Measurements from ENCODE around the gene DCT.
"Not testable (repeated sequence)": the region's sequence is repeated elsewhere in the genome, so short reads cannot be mapped to it uniquely, and the experiment has no call there.

Gene DCT

DNA sequence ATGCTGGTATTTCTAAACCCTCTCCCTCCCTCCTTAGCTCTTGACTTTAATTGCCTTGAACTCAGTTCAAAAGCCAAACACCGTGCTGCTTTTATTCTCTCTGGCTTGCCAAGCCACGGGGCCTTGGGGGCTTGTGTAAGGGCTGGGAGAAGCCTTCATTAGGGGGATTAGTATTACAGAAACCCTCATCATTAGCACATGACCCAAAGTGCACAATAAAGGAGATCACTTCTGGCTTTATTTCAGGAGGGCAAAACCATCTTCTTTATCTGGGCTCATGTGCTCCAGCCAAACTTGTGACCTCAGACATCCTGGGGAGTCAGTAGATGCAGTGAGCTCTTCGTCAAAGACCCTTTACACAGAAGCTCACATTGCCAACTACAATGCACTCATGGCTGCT lies at the start of gene DCT:
Gene DCT, minus strand, starts transcription at position 67 of the 400 bp plus-strand sequence. CDS start 427 bp downstream, outside the sequence.
- no peak for DNase-seq (ENCODE audit: low read depth)

DNA sequence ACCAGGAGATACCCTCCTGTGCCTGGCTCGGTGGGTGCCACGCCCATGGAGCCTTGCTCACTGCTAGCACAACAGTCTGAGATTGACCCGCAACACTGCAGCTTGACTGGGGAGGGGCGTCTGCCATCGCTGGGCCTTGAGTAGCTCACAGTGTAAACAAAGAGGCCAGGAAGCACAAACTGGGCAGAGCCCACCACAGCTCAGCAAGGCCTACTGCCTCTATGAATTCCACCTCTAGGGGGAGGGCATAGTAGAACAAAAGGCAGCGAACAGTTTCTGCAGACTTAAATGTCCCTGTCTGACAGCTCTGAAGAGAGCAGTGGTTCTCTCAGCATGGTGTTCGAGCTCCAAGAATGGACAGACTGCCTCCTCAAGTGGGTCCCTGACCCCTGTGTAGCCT lies 47.5 kb upstream of the DCT start:
- not testable (repeated sequence) for DNase-seq (ENCODE audit: low read depth)

DNA sequence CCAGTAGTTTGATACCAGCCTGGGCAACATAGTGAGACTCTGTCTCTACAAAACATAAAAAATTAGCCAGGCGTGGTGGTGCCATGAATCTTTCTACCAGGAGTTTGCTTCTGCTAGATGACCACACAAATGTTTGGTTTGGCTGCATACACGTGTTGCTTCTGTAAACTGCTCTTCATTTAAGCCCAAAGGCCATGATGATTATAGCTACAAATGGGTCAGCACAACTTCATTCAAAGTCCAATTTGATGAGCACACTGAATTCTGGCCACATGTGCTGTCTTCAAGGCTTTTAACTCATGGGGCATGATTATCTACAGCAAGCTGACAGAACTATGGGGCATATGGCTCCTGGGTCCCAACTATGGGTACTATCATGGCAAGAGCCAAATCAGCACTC lies 46.3 kb upstream of the DCT start:
- no peak for DNase-seq (ENCODE audit: low read depth)

DNA sequence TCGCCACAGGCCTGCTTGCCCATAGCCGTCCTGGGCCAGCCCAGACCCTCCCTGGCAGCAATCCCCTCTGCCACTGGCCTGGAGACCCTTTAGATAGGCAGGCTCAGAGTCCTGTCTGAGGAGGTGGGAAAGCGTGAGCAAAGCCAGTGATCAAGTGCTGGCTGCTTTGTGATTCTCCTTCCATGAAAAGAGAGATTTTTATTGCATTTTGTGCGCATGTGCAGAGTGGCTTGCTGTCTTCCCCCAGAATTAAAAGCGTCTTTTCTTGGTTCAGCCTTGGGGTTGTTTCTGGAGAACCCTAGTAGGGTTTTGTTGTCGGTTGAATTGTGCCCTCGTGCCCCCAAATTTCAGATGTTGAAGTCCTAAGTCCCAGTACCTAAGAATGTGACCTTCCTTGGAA lies 44.9 kb upstream of the DCT start:
- DNase-seq (ENCODE audit: low read depth), result no peak

DNA sequence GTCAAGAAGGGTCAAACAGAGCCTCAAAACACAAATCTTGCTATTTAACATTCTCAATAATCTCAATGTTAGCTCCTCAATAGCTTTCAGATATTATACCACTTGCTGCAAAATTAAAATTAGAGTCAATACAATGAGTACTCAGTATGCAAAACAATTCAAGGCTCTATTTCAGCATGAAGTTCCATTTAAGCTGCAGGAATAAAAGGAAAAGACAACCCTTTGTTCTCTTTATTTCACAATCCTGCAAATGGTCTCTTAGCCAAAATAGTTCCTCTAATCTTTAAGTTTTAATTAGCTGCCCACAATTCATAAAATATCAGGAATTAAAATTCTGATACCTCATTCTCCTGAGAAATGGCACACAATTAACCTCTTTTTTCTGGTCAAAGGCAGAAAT lies 40.5 kb upstream of the DCT start:
- no peak for DNase-seq (ENCODE audit: low read depth)

DNA sequence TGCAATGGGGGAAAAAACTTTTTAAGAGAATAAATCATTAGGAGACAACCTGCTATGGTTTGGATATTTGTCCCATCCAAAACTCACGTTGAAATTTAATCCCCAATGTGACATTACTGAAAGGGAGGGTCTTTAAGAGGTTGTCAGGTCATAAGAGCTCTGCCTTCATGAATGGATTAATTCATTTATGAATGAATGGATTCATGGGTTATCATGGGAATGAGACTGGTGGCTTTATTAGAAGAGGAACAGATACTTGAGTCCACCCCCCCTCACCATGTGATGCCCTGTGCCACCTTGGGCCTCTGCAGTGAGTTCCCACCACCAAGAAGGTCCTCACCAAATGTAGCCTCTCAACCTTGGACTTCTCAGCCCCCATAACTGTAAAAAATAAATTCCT lies 37.0 kb upstream of the DCT start:
- DNase-seq (ENCODE audit: low read depth), result no peak

DNA sequence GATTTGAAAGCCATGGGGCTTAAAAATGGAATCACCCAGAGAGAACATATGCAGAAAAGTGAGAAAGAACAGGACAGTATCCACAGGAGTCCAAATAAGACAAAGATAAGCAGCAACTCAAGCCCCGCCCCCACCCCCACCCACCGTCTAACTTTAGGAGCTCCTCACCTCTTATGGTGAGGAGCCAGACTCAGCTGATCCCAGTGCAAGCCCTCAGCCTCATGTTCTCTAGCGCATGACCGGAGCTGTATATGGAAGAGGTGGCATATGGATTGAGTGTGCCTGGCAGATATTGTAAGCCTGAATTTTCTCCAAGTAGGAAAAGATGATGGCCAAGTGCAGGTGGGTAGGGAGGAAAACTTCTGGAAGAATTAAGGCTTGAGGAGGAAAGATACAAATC lies 36.4 kb upstream of the DCT start:
- no peak for DNase-seq (ENCODE audit: low read depth)

DNA sequence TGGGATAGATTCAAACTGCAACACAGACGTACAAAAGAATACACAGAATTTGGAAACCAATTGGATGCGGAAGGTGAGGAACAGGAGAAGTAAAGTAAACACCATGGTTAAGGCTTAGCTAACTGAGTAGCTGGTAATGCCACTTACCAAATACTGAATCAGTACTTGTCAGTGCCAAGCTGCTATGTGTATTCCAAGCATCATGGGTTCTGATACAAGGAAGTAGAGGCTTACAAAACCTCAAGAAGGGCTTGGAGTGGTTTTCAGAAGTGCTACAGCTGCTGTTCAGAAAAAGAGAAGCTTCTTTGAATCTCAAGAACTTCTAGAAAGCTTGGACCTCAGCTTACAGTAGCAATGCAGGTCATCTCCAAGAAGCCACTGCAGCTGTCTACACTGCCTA lies 35.9 kb upstream of the DCT start:
- no peak for DNase-seq (ENCODE audit: low read depth)

DNA sequence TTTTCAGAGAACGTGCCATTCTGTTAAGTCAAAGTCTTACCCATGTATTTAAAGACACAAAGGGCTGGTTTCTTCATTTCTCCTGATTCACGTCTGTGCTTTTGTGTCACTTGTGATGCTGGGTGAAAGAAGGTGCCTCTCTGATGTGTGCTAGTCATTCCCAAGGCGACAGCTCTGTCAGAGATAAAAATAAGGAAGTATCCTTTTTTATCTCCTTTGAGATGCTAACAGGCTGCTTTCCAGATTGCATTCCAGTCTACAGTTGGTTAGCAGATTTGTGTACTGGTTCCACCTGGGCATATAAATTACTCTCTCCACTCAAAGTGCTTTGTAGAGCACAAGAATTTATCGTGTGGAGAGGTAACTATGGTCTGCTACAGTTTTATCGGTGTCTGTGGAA lies 33.5 kb upstream of the DCT start:
- no peak for DNase-seq (ENCODE audit: low read depth)

DNA sequence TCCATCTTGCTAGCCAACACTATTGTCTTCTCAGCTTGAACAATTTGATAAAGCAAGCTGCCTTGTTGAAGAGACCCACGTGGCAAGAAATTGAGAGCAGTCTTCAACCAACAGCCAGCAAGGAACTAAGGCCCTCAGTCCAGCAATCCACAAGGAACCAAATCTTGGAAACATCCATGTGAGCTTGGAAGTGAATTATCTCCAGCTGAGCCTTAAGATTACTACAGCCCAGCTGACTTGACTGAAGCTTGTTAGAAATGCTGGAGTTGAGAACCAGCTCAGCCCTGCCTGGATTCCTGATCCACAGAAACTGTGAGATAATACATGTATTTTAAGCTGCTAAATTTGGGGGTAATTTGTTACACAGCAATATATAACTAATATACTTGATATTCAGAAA lies 26.2 kb upstream of the DCT start:
- no peak for DNase-seq (ENCODE audit: low read depth)

DNA sequence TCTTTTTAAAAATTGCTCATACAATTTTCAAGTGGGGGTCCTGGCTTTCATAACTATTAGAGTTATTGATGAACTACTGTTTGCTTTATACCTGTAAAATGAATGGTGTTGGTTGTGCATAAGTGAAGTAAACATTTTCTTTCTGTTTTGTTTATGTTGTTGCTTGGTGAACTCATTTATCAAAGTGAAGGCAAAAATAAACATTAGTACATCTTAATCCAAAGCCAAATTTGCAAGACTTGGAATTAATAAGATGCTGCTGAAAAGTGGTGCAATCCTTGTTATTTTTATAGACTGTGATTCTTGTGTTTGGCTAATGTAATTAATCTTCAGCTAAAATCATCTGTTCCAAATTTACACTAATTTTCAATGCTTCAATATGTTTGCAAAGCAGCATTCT lies 24.4 kb upstream of the DCT start:
- no peak for DNase-seq (ENCODE audit: low read depth)

DNA sequence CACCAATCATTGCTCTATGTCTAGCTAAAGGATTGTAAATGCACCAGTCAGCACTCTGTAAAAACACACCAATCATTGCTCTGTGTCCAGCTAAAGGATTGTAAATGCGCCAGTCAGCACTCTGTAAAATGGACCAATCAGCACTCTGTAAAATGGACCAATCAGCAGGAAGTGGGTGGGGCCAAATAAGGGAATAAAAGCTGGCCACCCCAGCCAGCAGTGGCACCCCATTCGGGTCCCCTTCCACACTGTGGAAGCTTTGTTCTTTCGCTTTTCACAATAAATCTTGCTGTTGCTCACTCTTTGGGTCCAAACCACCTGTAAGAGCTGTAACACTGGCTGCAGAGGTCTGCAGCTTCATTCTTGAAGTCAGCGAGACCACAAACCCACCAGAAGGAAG lies 19.3 kb upstream of the DCT start:
- not testable (repeated sequence) for DNase-seq (ENCODE audit: low read depth)

DNA sequence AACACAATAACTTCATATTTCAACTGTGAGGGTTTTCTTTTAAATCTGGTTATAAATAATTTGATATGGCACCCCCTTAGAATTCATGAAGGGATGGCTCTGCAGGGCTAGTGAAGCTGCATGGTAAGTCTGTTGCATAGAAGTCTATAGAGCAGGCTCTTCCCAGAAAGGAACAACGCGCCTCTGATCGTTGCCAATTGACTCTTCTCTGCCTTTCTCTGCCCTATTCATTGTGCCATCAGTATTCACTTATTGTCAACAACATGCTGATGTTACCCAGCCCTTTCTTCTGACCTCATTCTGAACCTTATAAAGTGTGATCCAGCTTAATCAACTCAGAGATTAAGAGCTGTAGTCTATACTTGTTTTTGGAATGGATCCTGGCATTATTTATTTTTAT lies 16.3 kb upstream of the DCT start:
- DNase-seq (ENCODE audit: low read depth), result no peak

DNA sequence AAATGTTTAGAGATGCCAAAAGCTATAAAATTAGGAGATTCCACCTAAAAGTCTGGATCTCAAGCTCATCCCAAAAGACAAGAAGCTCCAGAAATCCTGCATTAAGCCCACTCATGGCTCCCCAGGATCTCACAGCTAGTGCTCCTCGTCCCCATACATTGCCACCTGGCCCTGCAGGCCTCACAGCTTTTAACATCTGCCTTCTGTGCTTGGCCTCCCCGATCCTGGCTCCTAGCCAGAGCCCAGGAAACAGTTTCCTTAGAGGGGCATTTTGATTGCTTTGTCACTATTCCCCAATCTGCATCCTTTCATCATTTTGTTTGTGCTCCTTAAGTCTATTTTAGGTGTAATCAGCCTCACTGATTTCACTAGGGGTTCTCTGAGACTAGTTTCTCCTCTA lies 14.5 kb upstream of the DCT start:
- no peak for DNase-seq (ENCODE audit: low read depth)

DNA sequence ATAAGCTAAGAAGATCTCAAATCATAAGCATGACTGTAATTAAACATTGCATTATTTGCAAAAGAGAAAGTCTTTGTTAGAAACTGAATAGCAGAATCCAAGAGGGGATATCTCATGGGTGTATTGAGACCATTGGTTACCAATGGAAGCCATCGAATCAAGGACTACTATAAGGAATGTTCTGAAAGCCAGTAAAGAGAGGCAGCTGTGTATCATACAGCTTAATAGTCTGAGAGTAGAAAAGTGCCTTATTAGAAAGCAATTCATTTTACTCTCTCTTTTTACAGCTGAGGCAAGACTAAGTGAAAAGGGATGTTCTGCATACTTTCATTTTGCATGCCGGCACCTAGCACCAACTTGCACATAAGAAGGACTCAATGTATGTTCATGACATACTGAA lies 7.6 kb upstream of the DCT start:
- DNase-seq (ENCODE audit: low read depth), result no peak

DNA sequence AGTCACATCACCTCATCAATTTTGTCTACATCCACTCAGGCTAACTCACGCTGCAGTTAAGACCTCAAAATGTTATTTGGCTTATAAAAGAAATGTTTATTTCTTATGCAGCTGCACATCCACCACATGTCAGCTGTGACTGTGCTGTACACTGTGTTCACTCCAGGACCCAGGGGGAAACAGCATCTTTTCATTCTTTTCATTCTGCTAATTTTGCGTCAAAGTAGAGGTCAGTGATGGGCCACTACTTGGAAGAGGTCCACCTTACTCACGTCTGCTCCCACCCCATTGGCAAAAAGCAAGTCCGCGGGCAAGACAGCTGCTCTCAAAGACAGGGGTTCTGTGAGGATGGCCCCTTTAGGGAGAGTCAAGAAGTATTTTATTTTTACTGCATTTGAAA lies 4.5 kb upstream of the DCT start:
- DNase-seq (ENCODE audit: low read depth), result no peak

DNA sequence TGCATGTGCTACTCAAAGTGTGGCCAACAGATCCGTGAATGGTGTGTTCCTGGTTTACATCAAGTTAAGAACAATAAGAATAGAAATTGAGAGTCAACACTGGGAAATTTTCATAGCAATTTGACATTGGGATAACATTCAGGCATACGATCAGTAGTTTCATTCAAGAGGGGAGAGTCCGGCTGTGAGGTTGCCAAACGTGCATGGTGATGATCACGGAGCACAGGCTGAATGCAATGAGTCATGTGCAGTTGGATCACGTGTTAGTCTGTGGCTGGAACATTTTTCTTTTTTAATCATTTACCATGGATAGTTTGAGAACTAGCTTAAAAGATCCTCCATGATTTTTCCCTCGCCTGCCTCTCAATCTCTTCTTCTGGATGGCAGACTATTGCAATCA lies 2.5 kb upstream of the DCT start:
- peak; percentile 21 for DNase-seq (ENCODE audit: low read depth)

DNA sequence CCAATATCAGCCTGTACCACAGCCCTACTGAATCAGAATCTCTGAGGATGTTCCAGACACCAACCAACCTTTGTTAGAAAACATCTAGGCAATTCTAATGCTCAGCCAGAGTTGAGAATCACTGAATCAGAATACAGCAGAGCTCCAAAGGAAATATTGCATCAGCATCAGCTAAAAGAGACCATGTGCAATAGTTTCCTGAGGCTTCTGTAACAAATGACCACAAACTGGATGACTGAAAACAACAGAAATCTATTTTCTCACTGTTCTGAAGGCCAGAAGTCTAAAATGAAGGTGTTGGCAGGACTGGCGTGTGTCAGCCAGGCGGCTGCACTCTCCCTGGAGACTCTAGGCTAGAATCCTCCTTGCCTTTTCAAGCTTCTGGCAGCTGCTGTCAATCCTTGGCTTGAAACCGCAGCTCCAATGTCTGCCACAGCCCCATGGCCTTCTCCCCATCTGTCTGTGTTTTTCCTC lies 1.2 kb upstream of the DCT start:
- peak; percentile 27 for DNase-seq (ENCODE audit: low read depth)

DNA sequence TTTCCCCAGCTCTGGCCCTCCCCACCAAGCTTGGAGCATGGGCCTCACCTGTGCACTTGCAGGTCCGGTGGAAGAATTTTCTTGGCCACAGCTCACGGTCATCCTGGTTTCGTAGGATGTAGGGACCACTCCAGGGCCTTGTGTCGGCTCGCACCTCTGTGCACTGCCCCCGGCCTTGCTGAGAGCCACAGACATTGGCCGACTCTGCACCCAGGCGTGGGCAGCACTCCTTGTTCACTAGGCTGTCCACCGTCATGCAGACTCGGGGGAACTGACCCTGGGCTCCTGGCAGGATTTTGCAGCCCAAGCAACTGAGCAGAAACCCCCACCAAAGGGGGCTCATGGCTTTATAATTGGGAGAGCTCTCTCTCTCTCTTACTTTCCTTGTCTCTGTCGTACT lies 569 bp downstream of the DCT start:
- no peak for DNase-seq (ENCODE audit: low read depth)

DNA sequence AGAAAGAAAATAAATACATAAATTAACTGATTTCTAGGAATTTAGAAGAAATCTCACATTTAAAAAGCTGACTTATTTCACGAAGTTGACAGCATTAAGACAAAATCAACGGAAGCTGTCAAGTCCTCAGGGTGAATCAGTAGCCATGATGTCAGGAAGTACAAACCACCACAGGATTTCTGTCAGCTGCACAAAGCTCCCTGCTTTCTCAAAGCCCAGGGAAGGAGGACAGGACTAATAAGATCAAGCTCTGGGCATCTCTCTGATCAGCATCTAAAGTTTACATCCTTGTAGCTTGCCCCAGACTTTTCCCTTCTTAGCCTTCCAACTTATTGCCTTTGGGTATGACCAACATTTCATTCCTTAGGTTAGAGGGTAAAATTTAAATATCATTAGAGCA lies 9.4 kb downstream of the DCT start:
- DNase-seq (ENCODE audit: low read depth), result no peak

DNA sequence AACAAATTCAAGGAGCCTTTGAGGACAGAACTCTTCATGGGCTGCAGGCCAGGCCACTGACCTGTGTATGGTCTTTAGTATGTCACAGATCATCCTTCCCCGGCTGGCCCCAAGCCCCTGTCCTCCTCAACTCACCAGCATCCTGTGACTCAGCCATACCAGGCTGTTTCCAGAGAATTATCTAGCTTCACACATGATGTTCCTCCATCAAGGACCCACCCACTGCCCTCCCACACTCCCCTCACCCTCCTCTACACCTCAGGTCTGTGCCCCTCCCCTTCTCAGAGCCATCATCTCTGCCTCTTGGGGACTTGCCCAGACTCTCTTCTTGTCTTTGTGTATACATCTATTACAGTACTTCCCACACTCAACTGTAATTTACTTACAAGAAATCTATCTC lies 14.7 kb downstream of the DCT start:
- no peak for DNase-seq (ENCODE audit: low read depth)

DNA sequence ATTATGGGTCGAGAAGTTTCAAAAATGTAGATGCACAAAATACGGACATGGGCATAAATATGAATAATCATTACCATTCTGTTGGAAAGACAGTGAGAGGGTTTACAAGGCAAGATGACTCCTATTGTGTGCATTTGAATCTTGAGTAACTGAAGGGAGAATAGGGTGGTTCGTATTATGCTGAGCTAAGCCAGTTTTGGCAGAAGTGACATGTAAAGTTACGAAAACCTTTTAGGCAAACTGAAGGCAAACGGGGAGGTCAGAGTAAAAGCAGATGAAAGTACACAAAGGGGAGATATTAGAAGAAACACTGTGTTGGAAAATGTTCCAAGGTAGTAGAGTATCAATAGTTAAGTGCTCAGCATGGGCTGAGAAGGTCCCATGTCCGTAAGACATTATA lies 16.8 kb downstream of the DCT start:
- no peak for DNase-seq (ENCODE audit: low read depth)

DNA sequence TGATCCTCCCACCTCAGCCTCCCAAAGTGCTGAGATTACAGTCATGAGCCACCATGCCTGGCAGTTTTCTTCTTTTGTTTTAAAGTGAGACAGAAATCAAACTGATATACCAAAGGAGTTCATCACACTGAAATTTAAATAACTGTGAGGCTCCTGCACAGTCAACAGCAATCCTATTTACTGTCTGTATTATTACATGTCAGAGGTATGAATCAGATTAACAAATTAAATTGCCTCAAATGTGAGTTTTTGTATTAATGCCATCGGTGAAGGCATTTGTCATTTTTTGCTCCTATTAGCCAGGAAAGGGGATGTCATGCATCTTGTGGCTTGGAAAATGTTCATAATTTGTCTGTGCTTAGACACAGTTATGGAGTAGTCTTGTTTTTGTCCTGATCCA lies 20.4 kb downstream of the DCT start:
- no peak for DNase-seq (ENCODE audit: low read depth)

DNA sequence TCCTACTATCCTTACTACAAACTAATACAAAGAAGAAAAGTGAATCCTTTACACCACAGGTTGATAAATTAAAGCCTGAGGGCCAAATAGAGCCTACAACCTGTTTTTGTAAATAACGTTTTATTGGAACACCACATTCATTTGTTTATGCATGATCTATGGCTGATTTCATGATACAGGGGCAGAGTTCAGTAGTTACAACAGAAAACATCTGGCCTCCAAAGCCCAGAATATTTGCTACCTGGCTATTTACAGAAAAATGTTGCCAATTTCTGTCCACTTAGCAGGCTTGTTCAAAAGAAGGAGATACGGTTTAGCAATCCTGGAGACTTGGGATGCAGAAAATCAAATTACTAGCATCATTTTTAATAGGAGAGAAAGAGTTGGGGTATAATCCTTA lies 24.1 kb downstream of the DCT start:
- no peak for DNase-seq (ENCODE audit: low read depth)

DNA sequence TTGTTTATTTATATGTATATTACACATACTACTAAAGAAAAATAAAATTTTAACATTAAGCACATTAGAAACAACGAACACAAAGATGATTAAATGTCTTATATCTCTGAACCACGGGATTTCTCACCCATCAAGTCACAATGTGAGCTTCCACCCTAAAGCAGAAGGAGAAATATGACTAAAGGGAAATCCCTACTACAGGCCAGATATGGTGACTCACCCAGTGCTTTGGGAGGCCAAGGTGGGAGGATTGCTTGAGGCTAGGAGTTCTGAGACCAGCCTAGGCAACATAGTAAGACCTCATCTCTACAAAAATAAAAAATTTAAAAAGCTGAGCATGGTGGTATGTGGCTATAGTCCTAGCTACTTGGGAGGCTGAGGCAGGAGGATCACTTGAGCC lies 24.6 kb downstream of the DCT start:
- DNase-seq (ENCODE audit: low read depth), result no peak
